Activated naive CD8-positive, alpha-beta T cell treated with anti-CD3 and anti-CD28 coated beads for 36 hours (primary cell): ENCODE measurements around the gene DENND1A. TPM values are rescaled to one million over a fixed set of nuclear protein-coding genes. Genes with fewer than 3 reads are reported as not detected.
"Not testable (repeated sequence)": the region's sequence is repeated elsewhere in the genome, so short reads cannot be mapped to it uniquely, and the experiment has no call there.

Experiments used
- DNase-seq: peaks from one replicate; pipeline ENCODE4 v3.0.0; 2021
- H3K27ac Mint-ChIP-seq: one replicate; pipeline ENCODE4 v1.8.0; 2022; ENCODE audit warnings: mild to moderate bottlenecking, moderate library complexity, mixed read lengths
- H3K27me3 Mint-ChIP-seq: one replicate; pipeline ENCODE4 v1.8.0; 2022; ENCODE audit warnings: mild to moderate bottlenecking, mixed read lengths
- H3K36me3 Mint-ChIP-seq: one replicate; pipeline ENCODE4 v1.8.0; 2021; ENCODE audit warnings: mild to moderate bottlenecking, mixed read lengths
- H3K4me1 Mint-ChIP-seq: one replicate; pipeline ENCODE4 v1.8.0; 2021; ENCODE audit warnings: mixed read lengths
- H3K4me3 Mint-ChIP-seq: one replicate; pipeline ENCODE4 v1.8.0; 2022; ENCODE audit warnings: mild to moderate bottlenecking, moderate library complexity, mixed read lengths
- H3K9me3 Mint-ChIP-seq: one replicate; pipeline ENCODE4 v1.8.0; 2022; ENCODE audit warnings: mixed read lengths
- total RNA-seq, 2 experiments: library from RNA; stranded (reverse); gene quantifications; one replicate each; pipeline ENCODE4 v1.2.3, GENCODE V29; 2021

DENND1A gene
- total RNA-seq, 2 experiments from 2014 or later = 21.3 to 22.1 TPM

DNA sequence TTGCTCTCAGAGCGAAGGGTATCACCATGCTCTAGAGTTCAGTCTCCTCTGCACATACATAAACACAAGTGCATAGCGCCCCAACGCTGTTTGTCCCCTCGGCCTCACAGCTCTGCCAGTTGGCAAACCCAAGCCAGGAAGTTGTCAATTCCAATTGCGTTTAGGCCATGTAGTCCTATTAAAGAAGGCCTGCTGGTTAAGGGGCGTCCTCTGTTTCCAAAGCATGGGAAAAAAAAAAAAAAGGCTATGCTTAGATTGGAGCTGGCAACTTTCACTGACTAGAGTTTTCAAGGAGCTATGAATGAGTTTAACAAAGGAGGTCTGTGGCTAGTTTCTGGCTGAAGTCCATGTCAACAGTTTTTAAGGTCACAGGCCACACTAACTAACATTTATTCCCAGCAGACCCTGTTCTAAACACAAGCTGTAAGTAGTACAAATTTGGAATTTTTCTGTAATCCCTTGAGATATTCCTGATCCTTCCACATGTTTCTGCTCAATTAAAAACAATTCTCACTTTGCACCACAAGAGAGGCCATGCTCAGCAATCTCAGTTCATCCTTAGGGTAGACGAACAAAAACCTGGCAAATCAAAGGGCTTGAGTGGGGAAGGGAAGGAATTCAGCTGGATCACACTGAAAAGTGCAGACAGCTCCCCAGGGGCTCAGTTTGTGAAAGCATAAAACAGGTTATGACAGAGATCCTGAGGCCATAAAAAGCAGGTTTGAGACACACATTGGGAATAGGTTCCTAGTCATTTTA is 187.7 kb downstream of the DENND1A start:
- Mint-ChIP-seq H3K4me1 (peaks cover 6% of the 10 kb centered on the region), H3K36me3 (peaks cover 3% of the 10 kb centered on the region), H3K4me3 (no peak overlapping the region), H3K27me3 (no peaks in the 10 kb centered on the region), H3K9me3 (no peaks in the 10 kb centered on the region), H3K27ac (no peak overlapping the region)
- DNase-seq = no peak

DNA sequence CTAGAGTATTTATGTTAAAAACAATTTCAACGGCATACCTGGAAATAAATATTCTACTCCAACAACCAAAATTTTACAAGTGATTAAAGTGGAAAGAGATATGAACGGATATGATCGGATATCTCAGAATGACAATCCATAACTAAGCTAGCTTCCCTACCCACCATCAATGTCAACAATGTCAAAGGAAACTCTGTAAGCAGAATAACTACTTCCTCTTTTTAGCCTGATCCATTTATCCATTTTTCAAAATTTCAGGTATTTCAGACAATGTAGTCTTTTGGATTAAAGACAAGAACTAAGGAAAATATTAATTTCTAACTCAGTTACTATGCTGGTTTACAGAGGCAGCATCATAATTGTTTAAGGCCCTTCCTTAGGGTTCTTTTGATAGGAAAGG is 188.7 kb downstream of the DENND1A start:
- Mint-ChIP-seq H3K36me3 (peaks cover 3% of the 10 kb centered on the region), H3K4me1 (peaks cover 6% of the 10 kb centered on the region), H3K27me3 (no peaks in the 10 kb centered on the region)

DNA sequence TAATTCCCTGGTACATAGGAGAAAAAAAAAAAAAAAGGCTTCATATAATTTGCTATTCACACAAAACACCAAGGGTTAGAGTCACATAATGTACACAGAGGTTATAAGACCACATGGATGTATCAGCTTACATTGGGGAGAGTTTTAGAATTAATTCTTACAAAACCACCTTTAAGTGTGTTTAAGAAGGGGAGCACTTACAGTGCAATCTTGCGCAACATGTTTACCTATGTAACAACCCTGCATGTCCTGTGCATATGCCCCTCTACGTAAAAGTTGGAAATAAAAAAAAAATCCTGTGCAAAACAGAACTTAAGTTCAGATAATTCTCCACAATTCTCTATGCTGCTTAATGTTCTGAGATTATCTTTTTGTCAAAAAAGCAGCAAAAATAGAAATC is 190.0 kb downstream of the DENND1A start:
- Mint-ChIP-seq H3K36me3 (peaks cover 3% of the 10 kb centered on the region), H3K27ac (no peak overlapping the region), H3K27me3 (no peaks in the 10 kb centered on the region), H3K4me1 (peaks cover 6% of the 10 kb centered on the region), H3K4me3 (no peak overlapping the region), H3K9me3 (no peaks in the 10 kb centered on the region)
- no peak for DNase-seq

More for the DNA sequence above, 188.7 kb downstream of the DENND1A start:
- no peak for DNase-seq
- Mint-ChIP-seq H3K4me3 (no peak overlapping the region), H3K9me3 (no peaks in the 10 kb centered on the region), H3K27ac (no peak overlapping the region)

DNA sequence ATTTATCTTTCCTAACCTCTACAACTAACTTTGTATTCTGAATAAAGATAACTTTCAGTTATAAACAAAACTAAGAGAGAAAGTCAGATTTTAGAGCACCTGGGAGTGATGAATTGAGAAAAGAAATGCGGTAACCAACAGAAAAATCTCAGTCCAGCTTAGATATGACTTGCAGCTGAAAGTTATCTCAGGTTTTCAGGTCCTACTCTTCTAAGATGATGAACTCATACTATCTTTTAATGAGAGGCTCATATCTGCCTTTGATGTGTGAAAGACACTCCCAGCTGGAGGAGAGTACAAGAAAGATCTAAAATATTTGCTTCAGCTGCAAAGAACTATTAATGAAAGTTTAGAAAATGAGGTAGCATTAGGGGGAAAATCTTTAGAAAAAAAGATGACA is 190.5 kb downstream of the DENND1A start:
- no peak for DNase-seq
- Mint-ChIP-seq H3K4me1 (peaks cover 6% of the 10 kb centered on the region), H3K27me3 (no peaks in the 10 kb centered on the region), H3K27ac (no peak overlapping the region), H3K36me3 (peaks cover 3% of the 10 kb centered on the region), H3K4me3 (no peak overlapping the region), H3K9me3 (no peaks in the 10 kb centered on the region)

DNA sequence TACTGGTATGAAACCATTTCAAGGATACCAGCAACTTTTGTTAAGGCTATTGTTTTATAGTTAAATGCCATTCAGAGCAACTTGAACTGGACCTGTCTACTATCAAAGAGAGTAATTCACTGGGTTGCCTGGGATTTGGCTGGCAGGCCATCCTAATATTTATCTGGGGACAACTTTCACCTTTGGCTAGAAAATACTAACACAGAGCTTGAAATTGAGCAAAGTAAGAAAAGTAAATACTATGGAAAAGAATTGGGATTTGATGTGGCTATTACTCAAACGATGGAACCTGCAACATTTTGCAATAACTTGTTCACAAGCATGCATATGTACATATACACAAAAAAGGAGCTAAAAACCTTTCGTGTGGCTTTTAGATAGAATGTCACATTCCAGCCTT is 191.3 kb downstream of the DENND1A start:
- H3K27ac Mint-ChIP-seq = no peak overlapping the region
- no peak for DNase-seq
- no peaks in the 10 kb centered on the region for H3K27me3 Mint-ChIP-seq
- no peaks in the 10 kb centered on the region for H3K9me3 Mint-ChIP-seq
- H3K36me3 Mint-ChIP-seq = peaks cover 3% of the 10 kb centered on the region
- peaks cover 6% of the 10 kb centered on the region for H3K4me1 Mint-ChIP-seq
- no peak overlapping the region for H3K4me3 Mint-ChIP-seq

DNA sequence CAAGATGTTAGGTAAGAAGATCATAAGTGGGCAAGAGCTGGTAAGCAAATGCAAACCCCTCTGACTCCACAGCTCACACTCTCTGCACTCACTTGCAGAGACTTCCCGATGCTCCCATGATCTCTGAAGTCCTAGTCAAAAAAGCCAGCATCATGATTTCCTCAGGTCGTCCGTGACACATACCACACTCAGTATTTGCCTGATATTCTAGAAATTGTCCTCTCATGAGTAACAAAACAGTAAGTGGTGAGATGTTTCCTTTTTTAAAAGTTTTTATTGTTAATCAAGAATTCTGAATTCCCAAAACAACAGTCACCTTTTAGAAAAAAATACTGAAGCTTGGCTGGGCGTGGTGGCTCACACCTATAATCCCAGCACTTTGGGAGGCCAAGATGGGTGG is 194.6 kb downstream of the DENND1A start:
- Mint-ChIP-seq H3K9me3 (peaks cover 3% of the 10 kb centered on the region), H3K36me3 (peaks cover 10% of the 10 kb centered on the region), H3K4me3 (no peak overlapping the region), H3K4me1 (peaks cover 6% of the 10 kb centered on the region), H3K27me3 (no peaks in the 10 kb centered on the region), H3K27ac (no peak overlapping the region)
- no peak for DNase-seq

DNA sequence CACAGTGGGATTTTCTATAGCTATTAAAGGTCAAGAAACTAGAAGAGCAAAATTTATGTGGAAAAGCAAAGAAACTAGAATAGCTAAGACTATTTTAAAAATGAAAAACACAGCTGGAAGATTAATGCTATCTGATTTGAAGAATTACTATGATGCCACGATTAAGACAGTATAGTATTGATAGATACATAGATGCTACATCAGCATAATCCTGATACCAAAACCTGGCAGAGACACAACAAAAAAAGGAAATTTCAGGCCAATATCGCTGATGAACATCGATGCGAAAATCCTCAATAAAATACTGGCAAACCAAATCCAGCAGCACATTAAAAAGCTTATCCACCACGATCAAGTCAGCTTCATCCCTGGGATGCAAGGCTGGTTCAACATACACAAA is 201.4 kb downstream of the DENND1A start:
- not testable (repeated sequence) for H3K9me3 Mint-ChIP-seq, DNase-seq, H3K4me1 Mint-ChIP-seq, H3K27ac Mint-ChIP-seq, H3K27me3 Mint-ChIP-seq, H3K4me3 Mint-ChIP-seq
- H3K36me3 Mint-ChIP-seq = peaks cover 24% of the 10 kb centered on the region

DNA sequence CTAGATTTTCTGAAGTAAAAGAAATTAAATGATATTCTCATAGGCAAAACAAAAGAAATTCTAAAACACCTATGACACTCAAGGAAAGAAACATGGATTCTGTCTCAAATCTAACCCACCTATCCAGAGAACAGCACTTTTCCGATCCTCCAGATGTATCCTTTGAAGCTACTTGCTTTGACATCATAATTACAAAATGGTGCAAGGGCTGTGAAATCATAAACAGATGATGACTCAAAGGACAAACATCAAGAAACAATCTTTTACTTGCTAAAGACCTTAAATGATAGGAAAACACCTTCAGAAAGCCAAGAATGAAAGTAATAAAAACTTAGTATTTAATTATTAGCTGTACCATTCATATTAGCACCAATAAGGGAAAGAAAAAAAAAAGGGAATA is 202.6 kb downstream of the DENND1A start:
- Mint-ChIP-seq H3K4me1 (peaks cover 2% of the 10 kb centered on the region), H3K9me3 (peaks cover 11% of the 10 kb centered on the region), H3K36me3 (peaks cover 34% of the 10 kb centered on the region), H3K27ac (no peak overlapping the region), H3K4me3 (no peak overlapping the region), H3K27me3 (no peaks in the 10 kb centered on the region)
- DNase-seq = no peak

DNA sequence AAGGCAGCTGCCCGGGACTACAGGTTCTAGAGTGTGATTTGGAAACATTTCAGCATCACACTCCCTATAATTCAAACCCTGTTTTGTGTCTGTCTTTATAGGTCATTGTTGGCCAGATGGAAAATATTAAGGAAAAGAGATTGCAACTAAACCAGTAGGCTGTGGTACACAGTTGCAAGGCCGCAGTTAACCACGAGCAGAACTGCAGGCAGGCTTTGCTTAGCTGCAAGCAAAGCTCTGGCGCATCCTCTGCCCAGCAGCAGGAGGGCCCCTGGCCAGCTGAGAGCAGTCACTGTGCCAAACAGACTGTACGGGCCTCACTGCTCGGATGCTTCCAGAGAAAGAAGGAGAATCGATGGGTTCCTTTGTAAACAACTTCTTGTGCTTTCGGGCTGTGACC is 204.5 kb downstream of the DENND1A start:
- no peak for DNase-seq
- Mint-ChIP-seq H3K9me3 (peaks cover 21% of the 10 kb centered on the region), H3K4me1 (peaks cover 2% of the 10 kb centered on the region), H3K36me3 (peaks cover 46% of the 10 kb centered on the region), H3K4me3 (no peak overlapping the region), H3K27me3 (no peaks in the 10 kb centered on the region), H3K27ac (no peak overlapping the region)

DNA sequence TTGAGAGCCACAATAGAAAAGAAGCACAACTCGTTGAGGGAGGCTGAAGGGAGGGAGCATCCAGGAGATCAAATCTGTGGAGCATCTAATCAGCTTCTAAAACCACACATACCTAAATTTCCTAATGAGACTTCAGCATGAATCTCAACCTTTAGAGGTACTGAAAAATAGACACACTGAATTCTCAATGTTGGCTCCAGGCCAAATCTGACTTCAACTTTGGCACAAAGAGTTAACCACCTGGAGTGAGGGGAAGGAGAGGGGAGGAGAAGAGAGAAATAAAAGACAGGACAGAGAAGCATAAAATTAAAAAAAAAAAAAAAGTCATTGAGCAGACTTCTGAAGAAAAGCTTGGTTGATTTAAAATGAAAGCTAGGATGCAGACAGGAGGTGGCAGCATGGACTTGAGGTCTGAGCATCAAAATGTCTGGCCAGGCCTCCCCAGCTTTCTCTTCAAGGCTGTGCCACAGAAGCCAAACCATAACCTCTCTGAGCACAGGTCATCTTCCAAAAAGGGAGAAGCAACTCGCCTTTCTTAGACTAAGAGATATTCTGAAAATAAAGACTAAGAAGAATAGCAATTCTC is 205.6 kb downstream of the DENND1A start:
- peaks cover 2% of the 10 kb centered on the region for H3K4me1 Mint-ChIP-seq
- peaks cover 21% of the 10 kb centered on the region for H3K9me3 Mint-ChIP-seq
- H3K27ac Mint-ChIP-seq = no peak overlapping the region
- no peaks in the 10 kb centered on the region for H3K27me3 Mint-ChIP-seq
- H3K4me3 Mint-ChIP-seq = no peak overlapping the region
- peaks cover 52% of the 10 kb centered on the region for H3K36me3 Mint-ChIP-seq
- no peak for DNase-seq

DNA sequence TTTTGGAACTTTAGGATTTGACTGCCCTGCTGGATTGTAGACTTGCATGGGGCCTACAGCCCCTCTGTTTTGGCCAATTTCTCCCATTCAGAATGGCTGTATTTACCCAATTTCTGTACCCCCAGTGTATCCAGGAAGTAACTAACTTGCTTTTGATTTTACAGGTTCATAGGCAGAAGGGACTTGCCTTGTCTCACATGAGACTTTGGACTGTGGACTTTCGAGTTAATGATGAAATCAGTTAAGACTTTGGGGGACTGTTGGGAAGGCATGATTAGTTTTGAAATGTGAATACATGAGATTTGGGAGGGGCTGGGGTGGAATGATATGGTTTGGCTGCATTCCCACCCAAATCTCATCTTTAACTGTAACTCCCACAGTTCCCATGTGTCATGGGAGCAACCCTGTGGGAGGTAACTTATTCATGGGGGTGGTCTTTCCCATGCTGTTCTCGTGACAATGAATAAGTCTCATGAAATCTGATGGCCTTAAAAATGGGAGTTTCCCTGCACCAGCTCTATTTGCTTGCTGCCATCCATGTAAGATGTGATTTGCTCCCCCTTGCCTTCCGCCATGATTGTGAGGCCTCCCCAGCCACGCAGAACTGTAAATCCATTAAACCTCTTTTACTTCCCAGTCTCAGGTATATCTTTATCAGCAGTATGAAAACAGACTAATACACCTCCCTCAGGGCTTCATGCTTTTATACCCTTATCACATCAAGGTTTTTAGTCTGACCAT is 206.6 kb downstream of the DENND1A start:
- no peak overlapping the region for H3K27ac Mint-ChIP-seq
- H3K4me3 Mint-ChIP-seq = no peak overlapping the region
- H3K27me3 Mint-ChIP-seq = no peaks in the 10 kb centered on the region
- peaks cover 2% of the 10 kb centered on the region for H3K4me1 Mint-ChIP-seq
- peaks cover 55% of the 10 kb centered on the region for H3K36me3 Mint-ChIP-seq
- DNase-seq = no peak
- H3K9me3 Mint-ChIP-seq = peaks cover 25% of the 10 kb centered on the region

DNA sequence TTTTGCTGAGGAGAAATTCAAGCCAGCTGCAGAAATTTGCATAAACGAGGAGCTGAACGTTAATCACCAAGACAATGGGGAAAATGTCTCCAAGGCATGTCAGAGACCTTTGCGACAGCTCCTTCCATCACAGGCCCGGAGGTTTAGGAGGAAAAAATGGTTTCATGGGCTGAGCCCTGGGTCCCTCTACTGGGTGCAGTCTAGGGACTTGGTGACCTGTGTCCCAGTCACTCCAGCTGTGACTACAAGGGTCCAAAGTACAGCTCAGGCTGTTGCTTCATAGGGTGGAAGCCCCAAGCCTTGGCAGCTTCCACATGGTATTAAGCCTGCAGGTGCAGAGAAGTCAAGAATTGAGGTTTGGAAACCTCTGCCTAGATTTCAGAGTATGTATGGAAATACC is 207.5 kb downstream of the DENND1A start:
- H3K9me3 Mint-ChIP-seq = peaks cover 25% of the 10 kb centered on the region
- H3K4me3 Mint-ChIP-seq = no peak overlapping the region
- H3K27ac Mint-ChIP-seq = no peak overlapping the region
- H3K4me1 Mint-ChIP-seq = peaks cover 6% of the 10 kb centered on the region
- H3K27me3 Mint-ChIP-seq = no peaks in the 10 kb centered on the region
- H3K36me3 Mint-ChIP-seq = peaks cover 55% of the 10 kb centered on the region
- DNase-seq = no peak

DNA sequence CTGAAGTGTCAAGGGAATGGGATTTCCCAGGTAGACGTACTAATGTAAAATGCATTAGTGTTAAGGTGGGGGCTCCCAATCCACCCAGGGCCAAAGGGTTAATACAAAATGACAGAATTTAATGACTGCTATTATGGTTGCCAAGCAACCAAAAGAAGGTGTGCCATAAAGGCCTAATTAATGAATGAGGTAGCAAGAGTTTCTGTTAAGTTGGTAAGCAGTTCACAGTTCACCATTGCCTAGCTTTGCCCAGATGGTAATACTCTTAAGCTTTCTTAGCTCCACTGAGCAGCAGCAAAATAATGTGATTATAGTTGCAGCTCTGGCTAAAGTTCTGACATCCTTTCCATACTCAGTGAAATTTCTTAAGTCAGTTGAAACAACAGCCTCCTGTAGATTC is 211.7 kb downstream of the DENND1A start:
- Mint-ChIP-seq H3K27me3 (no peaks in the 10 kb centered on the region), H3K36me3 (peaks cover 44% of the 10 kb centered on the region), H3K4me3 (no peak overlapping the region), H3K27ac (no peak overlapping the region), H3K4me1 (peaks cover 10% of the 10 kb centered on the region), H3K9me3 (peaks cover 23% of the 10 kb centered on the region)
- no peak for DNase-seq

DNA sequence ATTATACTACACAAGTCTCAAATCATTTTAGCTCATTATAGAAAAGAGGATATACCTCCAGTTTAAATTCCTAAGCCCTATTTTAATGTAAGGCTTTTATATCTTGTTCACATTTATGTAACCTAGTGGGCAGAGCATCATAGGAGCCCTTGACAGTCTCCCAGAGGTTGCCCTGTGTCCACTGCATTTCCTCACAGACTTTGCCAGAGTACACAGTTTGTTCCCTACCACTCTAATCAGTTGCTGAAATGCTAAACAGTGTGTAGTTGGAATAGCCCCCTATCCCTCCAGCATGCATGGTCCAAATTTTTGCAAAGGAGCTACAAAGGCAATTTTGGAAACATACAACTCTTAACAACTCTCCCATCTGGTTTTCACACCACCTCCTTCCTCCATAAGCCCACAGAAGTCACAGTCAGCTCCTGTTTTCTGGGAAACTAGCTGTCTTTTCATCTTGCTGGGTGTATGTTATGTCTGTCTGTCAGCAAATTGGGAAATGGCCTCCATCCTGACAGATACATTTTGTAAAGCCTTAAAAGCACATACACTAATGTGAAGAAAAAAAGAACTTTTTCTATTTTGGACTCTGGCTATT is 212.2 kb downstream of the DENND1A start:
- no peak for DNase-seq
- no peak overlapping the region for H3K27ac Mint-ChIP-seq
- peaks cover 21% of the 10 kb centered on the region for H3K9me3 Mint-ChIP-seq
- peaks cover 38% of the 10 kb centered on the region for H3K36me3 Mint-ChIP-seq
- H3K4me1 Mint-ChIP-seq = peaks cover 10% of the 10 kb centered on the region
- no peaks in the 10 kb centered on the region for H3K27me3 Mint-ChIP-seq
- H3K4me3 Mint-ChIP-seq = no peak overlapping the region

DNA sequence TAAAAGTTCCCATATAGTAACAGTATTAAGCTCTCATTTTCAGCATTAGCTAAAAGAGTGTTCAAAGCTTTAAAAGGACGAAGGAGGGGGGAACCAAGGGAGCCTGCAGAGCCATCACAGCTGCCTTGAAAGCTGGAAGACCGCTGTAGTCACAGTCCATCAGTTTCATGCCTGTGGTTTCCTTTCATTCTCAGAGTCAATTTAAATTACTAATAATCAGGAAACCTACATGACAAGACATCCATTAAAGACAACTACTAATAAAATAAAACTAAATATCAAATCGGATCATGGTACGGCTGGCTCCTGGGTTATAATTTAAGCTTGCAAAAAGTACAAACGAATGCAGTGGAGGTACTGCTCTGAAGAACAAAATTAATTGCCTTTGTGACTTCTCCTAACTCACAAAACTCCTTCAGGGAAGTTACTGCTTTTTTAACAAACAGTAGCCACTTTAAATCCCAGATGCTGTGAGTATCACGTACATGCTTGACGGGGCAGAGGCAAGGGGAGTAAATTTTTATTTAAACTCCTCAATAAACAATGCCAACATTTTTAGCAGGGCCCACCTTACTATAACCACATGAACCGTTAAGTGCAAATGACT is 213.5 kb downstream of the DENND1A start:
- Mint-ChIP-seq H3K27me3 (no peaks in the 10 kb centered on the region), H3K9me3 (peaks cover 12% of the 10 kb centered on the region), H3K4me3 (no peak overlapping the region), H3K4me1 (peaks cover 10% of the 10 kb centered on the region), H3K27ac (no peak overlapping the region), H3K36me3 (peaks cover 33% of the 10 kb centered on the region)
- no peak for DNase-seq
